HG03378 (cell line): ENCODE results near the gene MBD6.
"Not testable (repeated sequence)": the region's sequence is repeated elsewhere in the genome, so short reads cannot be mapped to it uniquely, and the experiment has no call there.

Experiments
- ATAC-seq: cut with Tn5 transposase; IDR thresholded peaks from one replicate; pipeline ENCODE4 v1.9.1; 2021; ENCODE audit warnings: mild to moderate bottlenecking, moderate library complexity; ENCODE audit not compliant: unreplicated experiment

Gene MBD6

DNA sequence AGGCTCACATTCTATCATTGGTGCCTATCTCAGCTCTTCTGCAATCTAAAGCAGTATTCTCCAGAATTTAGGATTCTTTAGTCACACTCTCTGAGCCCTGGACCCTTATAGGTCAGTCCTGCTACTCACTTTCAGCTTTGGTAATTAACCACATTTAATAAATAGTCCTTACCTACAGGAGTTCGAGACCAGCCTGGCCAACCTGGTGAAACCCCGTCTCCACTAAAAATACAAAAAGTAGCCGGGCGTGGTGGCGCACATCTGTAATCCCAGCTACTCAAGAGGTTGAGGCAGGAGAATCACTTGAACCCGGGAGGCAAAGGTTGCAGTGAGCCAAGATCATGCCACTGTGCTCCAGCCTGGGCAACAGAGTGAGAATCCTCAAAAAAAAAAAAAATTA lies 8.9 kb upstream of the MBD6 start:
- not testable (repeated sequence) for ATAC-seq

DNA sequence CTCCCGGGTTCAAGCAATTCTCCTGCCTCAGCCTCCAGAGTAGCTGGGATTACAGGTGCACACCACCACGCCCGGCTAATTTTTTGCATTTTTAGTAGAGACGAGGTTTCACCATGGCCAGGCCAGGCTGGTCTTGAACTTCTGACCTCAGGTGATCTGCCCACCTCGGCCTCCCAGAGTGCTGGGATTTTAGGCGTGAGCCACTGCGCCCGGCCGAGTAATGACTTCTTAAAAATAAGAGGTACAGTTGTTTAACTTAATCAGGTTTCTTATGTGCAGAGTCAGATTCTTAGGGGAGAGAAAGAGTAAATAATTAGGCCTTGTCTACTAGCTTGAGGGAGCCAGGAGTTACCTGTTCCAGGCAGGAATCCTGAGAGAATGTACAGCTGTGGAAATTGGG lies 8.4 kb upstream of the MBD6 start:
- ATAC-seq = not testable (repeated sequence)

DNA sequence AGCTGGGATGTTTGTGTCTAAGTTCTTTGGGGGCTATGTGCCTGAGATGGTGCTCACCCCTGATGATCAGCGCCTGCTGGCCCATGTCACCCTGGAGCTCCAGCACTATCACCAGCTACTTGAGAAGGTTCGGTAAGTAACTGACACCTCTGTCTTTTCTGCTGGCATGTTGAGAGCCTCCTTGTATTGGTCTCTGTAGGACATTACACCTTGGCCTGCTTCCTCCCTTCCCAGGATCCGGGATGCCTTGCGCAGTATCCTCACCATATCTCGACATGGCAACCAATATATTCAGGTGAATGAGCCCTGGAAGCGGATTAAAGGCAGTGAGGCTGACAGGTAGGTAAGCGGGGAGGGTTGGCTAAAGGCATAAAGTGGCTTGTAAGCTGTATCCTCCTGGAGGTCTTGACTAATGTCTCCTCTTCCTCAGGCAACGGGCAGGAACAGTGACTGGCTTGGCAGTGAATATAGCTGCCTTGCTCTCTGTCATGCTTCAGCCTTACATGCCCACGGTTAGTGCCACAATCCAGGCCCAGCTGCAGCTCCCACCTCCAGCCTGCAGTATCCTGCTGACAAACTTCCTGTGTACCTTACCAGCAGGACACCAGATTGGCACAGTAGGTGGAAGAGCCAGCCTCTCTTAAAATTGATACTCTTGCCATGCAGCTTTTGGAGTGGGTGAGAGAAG lies 7.8 kb upstream of the MBD6 start:
- no peak for ATAC-seq

DNA sequence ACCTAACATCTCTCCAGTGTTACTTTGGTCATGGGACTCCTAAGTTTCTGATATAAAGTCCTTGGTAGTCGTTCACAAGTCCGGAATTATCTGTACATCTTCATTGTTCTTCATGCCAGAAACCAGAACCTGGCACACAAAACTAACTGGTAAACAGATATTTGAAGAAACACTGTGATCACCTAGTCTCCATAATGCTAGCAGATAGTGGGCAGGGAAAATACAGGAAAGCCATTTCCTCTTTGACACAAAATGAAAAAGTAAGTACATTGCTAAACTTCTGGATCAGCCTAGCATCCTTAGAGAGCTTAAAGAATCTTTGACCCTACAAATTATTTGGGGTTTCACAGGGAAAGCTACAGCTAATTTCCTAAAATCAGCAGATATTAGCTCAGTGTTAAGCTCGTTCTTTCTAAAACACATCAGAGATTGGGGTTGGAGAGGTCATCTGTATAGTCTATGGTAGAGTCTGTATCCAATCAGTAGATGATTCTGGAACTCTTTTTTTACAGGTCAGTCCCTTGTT lies 7.2 kb upstream of the MBD6 start:
- ATAC-seq = no peak

DNA sequence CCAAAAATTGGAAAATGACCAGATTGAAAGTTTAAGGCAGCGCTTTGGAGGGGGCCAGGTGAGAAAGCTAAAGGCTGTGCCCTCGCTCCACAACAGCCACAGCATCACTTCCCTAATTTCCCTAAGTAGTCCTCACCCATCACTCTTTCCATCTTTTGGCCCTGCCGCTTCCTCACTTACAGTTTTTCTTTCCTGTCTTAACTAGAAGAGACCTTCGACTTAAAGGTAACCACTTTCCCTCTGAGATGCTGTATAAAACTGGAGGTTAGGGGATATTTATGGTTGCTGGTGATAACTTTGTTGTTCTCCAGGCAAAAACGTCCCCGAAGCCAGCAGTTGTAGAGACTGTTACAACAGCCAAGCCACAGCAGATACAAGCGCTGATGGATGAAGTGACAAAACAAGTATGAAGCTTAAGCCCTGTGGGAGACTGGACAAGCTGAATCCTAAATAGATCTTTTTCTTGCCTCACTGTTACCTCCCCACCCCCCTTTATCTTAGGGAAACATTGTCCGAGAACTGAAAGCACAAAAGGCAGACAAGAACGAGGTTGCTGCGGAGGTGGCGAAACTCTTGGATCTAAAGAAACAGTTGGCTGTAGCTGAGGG lies 6.6 kb upstream of the MBD6 start:
- no peak for ATAC-seq

DNA sequence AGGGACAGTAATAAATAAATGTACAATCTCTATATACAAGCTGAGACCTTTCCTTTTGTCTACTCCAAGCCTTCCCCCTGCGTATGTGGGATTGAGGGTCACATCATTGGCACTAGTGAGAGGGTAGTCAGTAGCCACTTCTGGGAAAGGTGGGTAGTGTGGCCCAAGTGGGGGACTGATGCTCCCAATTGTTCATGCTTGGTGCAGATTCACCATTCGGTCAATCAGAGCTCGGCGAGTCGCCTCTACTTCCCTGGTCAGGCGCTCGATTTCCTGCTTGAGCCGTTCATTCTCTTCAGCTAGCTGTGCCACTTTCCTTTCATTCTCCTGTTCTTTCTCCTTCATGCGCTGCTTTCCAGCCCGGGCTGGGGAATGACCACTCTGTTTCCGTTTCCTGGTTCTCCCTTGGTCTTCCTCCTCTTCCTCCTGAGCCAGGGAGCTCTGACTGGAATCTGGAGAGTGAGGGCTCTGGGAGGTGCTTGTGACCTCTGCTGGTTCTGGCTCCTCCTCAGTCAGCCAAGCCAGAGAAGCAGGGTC lies 5.9 kb upstream of the MBD6 start:
- no peak for ATAC-seq

DNA sequence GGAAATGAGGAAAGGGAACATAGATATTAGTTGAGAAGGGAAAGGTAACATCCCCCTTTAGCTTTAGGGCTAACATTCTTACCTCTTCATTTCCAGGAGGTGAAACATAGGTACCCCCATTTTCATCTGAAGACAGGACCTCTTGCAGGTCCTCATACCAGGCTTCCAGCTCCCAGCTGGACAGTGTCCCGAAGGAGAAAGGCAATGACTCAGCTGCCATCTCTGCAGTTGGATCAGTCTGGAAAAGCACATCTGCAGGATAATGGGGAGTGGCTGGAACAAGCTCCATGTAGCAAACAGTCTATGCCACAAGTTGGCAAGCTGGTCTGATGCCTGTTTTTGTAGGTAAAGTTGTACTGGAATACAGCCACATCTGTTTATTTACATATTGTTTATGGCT lies 5.4 kb upstream of the MBD6 start:
- ATAC-seq = no peak

DNA sequence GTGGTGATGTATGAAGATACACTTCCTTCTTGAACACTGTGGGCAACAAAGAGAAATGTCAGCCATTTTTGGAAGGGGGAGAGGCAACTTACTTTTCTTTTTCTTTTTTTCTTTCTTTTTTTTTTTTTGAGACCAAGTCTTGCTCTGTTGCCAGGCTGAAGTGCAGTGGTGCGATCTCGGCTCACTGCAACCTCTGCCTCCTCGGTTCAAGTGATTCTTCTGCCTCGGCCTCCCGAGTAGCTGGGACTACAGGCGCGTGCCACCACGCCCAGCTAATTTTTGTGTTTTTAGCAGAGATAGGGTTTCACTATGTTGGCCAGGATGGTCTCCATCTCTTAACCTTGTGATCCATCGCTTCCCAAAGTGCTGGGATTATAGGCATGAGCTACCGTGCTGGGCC lies 4.9 kb upstream of the MBD6 start:
- not testable (repeated sequence) for ATAC-seq

DNA sequence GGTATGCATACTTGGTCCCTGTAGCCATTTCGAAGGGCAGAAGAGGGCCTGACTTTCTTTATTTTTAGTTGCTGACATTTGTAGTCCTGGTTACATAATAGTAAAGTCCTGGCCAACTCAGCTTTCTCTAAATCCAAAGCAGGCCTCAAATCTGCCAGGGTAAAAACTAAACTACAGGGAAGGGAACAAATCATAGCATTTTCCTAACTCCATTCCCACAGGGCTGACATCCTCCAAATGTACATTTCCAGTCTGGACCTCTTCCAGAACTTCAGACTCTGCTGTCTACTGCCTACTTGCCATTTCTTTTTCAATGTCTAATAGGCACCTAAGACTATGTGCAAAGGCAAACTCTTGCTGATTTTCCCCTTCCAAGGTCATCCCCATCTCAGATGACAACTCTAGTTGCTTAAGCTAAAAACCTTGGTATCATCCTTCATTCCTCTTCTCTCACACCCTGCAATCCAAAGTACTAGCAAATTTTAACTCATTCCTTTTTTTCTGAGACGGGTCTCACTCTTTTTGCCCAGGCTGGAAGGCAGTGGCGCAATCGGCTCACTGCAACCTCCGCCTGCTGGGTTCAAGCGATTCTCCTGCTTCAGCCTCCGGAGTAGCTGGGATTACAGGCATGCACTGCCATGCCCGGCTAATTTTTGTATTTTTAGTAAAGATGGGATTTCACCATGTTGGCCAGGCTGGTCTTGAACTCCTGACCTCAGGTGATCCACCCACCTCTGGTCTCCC lies 4.3 kb upstream of the MBD6 start:
- no peak for ATAC-seq

DNA sequence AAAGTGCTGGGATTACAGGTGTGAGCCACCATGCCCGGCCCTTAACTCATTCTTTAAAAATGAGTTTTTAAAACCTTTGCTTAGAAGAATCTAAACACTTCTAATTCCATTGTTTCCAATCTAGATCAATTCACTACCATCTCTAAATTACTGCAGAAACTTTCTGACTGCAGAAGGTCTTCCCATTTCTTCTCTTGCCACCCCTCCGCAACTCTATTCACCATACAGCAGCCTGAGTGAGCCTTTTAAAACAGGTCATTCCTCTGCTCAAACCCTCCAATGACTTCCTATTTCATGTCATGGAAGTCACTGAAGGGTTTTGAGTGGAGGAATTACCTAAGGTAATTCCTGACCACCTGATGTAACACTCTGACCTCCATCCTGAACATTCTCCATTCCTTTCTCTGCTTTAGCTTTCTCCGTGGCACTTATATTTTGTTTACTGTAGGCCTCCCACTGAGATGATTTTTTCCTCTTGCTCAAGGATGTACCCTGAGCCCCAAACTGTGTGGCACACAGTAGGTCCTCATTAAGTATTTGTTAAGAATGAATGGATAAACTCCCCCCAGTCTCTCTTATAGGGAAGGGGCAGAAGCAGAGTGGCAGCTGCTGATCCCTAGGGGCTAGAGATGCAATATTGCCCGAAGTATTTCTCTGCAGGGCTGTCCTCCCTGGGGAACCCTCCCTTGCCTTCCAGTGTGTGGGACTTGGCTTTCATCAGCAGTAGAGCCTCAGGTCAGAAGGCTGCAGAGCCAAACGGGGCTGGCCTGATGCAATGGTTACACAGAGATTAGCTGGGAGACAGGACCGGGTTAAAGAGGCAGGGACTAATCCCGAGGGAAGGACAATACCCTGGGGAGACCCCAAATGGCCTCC lies 3.5 kb upstream of the MBD6 start:
- ATAC-seq = no peak

DNA sequence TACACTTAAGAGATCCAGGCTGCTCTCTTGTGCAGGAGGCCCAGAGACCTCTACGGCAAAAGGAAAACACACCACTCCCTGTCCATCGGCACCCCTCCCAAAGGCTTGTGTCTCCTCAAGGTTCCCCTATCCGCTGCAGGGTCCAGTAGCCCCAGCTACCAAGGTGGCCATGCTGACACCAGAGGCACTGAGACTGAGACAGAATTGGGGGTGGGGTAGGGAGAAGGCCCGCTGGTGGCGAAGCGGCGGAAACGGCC lies 2.9 kb upstream of the MBD6 start:
- no peak for ATAC-seq

DNA sequence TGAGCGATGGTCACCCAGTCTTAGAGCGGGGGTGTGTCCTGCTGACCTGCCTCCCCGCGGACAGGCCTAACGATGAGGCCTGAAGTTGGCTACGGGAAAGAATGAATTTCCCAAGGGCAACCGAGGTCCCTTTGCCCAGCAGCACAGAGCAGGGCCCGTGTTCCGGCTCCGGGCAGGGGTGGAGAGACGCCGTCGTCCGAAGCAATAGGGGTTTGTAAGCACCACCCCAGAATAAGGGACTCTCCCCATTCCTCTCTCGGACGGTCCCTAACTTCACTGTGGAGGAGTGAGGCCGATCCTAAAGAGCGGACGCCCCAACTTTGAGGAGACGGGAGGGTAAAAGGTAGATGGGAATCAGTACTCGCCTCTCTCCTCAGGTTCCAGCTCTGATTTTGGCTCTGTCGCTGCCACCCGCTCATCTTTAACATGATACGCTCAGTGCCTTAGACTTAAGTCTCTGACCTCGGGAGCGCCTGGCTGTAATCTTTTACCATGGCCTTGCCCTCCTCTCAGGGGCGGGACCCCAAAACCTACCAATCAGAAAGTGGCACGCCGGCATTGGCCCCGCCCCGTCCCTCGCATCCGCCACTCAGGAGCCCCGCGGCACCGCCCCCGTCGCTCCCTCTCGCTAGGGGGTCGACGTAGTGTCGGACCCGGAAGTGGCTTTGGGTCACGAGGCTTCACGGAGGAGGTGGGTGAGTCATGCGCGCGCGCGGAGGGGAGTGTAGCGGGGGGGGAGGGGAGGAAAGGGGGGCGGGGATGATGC lies 2.4 kb upstream of the MBD6 start, which contains the start of gene DDIT3:
DDIT3 (minus strand) TSS at position 462 of the 766 bp plus-strand sequence. CDS start 3,108 bp downstream, outside the sequence.
- peak; percentile 69 for ATAC-seq

DNA sequence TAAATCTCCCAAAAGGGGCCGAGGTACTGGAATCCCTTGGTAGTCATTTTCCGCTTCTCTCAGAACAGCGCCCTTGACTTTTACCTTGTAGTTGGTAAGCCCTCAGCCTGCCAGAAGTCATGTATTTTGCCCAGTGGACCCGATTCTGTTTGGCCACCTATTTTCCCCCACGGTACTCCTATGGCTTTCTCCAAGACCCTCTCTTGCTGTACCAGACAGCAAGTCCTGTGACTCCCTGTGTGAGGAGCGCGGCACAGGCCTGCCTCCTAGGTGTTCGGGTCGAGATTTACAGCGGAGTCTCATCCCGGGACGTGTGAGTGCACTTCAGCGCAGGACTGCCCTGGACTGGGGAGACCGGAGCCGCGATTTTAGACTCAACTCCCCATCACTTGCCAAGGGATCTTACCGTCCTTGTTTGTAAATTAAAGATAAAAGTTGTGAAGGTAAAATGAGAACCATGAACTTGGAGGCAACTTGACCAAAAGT lies 1.1 kb upstream of the MBD6 start:
- ATAC-seq = no peak

DNA sequence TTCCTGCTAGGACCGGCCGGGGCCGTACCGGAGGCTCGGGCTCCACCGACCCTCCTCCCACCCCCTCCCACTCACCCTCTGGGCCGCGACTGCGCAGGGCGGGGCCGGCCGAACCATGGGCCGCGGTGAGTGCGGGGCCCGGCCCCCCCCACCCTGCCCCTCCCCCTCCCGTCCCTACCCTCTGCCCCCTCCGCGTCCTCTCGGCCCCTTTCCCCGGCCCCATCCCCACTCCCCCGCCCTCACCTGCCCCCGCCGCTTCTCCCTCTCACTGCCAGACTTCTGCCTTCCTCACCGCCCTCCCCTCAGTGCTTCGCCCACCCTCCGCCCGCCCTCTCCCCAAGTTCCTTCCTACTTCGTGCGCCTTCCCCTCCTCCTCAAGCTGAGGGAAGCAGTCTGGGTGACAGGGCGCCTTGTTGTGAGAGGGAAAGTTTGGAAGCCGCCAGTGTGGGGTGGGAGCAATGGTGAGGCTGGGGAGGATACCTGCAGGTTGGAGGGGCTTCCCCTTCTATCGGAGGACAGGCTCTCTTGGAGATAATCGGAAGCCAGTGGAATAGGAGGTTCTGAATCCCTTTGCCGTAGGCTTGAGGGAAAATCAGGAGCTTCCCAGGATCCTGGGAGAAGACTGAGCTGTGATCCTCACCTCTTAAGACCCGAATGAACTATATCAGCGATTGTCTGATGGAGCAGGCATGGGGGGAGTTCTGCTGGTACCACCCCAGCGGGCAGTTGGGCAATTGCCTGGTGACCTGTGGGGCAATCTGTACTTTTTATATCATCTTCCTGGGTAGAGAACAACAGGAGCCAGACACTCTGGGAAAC lies 472 bp downstream of the MBD6 start:
- no peak for ATAC-seq

DNA sequence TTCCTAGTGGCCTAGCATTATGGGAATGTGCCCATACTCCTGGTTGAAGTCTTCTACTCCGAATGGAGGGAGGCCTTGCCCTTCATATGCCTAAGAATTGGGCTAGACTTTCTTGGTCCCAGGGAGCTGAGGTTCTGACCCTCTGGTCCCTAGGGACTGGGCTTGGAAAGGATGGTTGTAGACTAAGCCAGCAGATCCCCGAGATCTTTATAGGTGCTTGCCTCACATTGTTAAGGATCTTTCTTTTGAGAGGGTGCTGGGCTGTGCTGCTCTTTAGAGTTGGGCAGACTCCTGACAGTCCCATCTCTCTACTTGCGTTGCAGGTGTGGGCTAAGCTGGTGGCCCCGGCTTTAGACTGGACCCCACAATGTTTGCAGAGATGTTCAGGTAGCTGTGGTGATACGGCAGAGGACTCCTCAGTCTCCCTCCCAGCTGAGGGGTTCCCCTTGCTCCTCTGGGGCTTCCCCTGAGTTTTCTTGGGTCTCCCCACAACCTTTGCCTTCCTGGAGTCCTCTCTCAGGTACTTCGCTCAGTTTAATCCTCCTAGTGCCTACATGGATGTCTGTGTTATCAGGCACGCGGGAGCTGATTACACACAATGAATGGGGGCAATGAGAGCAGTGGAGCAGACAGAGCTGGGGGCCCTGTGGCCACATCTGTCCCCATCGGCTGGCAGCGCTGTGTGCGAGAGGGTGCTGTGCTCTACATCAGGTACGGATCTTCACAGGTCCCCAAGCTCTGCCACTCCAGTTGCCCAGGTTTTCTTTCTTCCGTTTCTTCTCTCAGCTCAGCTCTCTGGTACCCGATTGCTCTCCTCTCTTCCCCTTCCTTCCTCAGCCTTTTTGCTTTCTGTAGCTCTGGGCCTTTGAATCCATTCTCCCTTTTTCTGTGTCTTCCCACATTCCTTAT lies 1.3 kb downstream of the MBD6 start:
- no peak for ATAC-seq

DNA sequence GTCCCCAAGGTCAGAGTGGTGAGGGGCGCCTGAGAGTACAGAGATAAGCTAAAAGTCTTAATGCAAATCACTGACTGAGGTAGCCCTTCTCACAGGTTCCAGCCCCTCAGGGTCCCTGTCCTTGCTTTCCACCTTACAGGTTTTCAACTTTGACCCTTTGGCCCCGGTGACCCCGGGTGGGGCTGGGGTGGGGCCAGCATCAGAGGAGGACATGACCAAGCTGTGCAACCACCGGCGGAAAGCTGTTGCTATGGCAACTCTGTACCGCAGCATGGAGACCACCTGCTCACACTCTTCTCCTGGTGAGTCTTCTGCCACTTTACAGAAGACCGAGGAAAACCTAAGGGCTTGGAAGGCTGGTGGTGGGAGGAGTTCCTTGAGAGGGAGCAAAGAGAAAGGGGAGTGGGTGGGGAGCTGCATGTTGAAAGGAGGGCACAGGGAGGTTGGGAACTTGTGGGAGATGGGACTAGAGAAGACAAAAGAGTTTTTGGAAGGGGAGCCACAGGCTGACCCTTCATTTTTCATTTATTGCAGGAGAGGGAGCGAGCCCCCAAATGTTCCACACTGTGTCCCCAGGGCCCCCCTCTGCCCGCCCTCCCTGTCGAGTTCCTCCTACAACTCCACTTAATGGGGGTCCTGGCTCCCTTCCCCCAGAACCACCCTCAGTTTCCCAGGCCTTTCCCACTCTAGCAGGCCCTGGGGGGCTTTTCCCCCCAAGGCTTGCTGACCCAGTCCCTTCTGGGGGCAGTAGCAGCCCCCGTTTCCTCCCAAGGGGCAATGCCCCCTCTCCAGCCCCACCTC lies 2.4 kb downstream of the MBD6 start:
- no peak for ATAC-seq
